ENCODE measurements around the gene FOXM1.

- TF ChIP-seq EZH2phosphoT487 (IDR thresholded peaks at IDR 0.05; ENCODE audit: insufficient read depth, low read depth), result no peak
- TF ChIP-seq EZH2 (IDR thresholded peaks at IDR 0.05; ENCODE audit: insufficient read depth, poor library complexity, severe bottlenecking), result no peak
These were observed 35.8 kb downstream of the FOXM1 start for GRCh38 chr12:2841056-2841650.
